Measurements from ENCODE around the gene HOXC6. TPM values are rescaled to one million over a fixed set of nuclear protein-coding genes. Genes with fewer than 3 reads are reported as not detected.

The HOXC6 gene
- total RNA-seq, 2 donors from 2014 or later, result not detected

DNA sequence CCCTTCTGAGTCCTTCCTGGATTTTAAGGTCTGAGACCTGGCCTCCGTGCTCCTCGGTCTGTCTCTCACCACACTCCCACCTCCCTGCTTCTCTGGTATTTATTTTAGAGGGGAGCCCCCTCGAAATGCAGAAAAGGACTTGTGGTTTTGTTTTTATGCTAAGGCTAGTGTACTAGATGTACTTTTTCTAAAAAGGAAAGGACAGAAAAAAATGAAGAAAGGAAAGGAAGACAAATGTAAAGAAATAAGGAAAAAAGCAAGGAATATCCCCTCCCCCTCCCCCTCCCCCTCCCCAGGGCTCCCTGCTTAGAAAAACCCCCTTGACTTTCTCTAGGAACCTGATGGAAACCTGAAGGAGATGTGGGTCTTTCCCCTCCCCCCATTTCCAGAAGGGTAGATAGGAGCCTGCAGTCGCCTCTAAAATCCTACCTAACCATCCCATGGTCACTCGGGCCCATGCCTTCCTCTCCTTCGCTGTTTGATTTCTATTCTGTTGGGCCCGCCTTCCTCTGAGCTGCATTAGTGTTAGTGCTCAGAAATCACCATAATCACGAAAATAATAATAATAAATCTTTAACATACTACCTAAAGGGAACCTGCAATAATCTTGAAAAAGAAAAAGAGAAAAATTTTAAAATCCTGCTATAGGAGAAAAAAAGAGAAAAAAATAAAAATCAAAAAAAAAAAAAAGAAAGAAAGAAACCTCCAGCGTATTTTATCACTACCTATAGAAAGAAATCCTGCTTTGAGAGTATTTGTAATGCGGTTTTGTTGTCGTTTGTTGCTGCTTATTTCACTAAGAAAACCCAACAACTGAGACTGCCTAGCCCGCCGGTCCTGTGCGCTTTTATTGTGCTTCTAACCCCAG lies 16.3 kb upstream of the HOXC6 start:
- H3K27ac ChIP-seq, result no peak overlapping the region
- no peaks in the 10 kb centered on the region for H3K36me3 ChIP-seq
- H3K27me3 ChIP-seq, result peaks cover 45 to 76% of the 10 kb centered on the region in 2 donors
- TF ChIP-seq, protein P1, sequence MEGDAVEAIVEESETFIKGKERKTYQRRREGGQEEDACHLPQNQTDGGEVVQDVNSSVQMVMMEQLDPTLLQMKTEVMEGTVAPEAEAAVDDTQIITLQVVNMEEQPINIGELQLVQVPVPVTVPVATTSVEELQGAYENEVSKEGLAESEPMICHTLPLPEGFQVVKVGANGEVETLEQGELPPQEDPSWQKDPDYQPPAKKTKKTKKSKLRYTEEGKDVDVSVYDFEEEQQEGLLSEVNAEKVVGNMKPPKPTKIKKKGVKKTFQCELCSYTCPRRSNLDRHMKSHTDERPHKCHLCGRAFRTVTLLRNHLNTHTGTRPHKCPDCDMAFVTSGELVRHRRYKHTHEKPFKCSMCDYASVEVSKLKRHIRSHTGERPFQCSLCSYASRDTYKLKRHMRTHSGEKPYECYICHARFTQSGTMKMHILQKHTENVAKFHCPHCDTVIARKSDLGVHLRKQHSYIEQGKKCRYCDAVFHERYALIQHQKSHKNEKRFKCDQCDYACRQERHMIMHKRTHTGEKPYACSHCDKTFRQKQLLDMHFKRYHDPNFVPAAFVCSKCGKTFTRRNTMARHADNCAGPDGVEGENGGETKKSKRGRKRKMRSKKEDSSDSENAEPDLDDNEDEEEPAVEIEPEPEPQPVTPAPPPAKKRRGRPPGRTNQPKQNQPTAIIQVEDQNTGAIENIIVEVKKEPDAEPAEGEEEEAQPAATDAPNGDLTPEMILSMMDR (IDR thresholded peaks at IDR 0.05), result no peak
- no peak overlapping the region for H3K4me3 ChIP-seq
- peaks cover 0 to 23% of the 10 kb centered on the region in 2 donors for H3K4me1 ChIP-seq
- no peaks in the 10 kb centered on the region for H3K9me3 ChIP-seq
- no peak for DNase-seq (ENCODE audit: low spot score)

GRCh38 chr12:54012631-54013409 lies 15.4 kb upstream of the HOXC6 start:
- peaks cover 0 to 33% of the 10 kb centered on the region in 2 donors for H3K4me1 ChIP-seq
- H3K36me3 ChIP-seq, result no peaks in the 10 kb centered on the region
- DNase-seq (ENCODE audit: low spot score), result no peak
- TF ChIP-seq, protein P1 (IDR thresholded peaks at IDR 0.05), result no peak
- H3K27ac ChIP-seq, result no peak overlapping the region
- no peaks in the 10 kb centered on the region for H3K9me3 ChIP-seq
- peaks cover 42 to 75% of the 10 kb centered on the region in 2 donors for H3K27me3 ChIP-seq
- H3K4me3 ChIP-seq, result no peak overlapping the region

GRCh38 chr12:54014377-54015017 lies 13.7 kb upstream of the HOXC6 start:
- DNase-seq (ENCODE audit: low spot score), result no peak
- no peak overlapping the region for H3K27ac ChIP-seq
- TF ChIP-seq, protein P1 (IDR thresholded peaks at IDR 0.05), result no peak
- peaks cover 0 to 40% of the 10 kb centered on the region in 2 donors for H3K4me1 ChIP-seq
- H3K4me3 ChIP-seq, result no peak overlapping the region
- no peaks in the 10 kb centered on the region for H3K36me3 ChIP-seq
- H3K27me3 ChIP-seq, result peaks cover 33 to 66% of the 10 kb centered on the region in 2 donors
- no peaks in the 10 kb centered on the region for H3K9me3 ChIP-seq

- Histone ChIP-seq H3K4me1 (peaks cover 0 to 45% of the 10 kb centered on the region in 2 donors), H3K27ac (no peak overlapping the region), H3K9me3 (no peaks in the 10 kb centered on the region), H3K36me3 (no peaks in the 10 kb centered on the region), H3K4me3 (no peak overlapping the region), H3K27me3 (peaks cover 26 to 58% of the 10 kb centered on the region in 2 donors)
- TF ChIP-seq, protein P1 (IDR thresholded peaks at IDR 0.05), result no peak
- no peak for DNase-seq (ENCODE audit: low spot score)
These were observed 13.0 kb upstream of the HOXC6 start for GRCh38 chr12:54015018-54015931.

DNA sequence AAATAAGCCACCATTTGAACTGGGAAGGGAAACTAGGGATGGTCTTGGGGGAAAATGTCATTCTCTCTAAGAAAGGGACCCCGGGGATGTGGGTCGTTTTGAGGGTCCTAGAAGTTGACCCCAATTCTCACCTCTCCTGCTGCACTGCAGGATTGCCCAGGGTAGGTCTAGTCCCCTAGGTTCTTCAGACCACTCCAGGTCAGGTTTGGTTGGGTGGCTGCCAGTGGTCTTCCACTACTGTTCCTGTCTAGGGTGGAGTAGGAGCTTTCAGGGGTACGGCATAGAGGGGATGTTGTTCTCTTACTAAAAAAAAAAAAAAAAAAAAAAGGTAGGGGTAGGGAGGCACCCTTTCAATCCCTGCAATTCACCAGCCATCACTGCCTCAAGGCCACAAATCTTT lies 12.2 kb upstream of the HOXC6 start:
- no peak for DNase-seq (ENCODE audit: low spot score)
- TF ChIP-seq, protein P1 (IDR thresholded peaks at IDR 0.05), result no peak
- Histone ChIP-seq H3K9me3 (no peaks in the 10 kb centered on the region), H3K4me3 (no peak overlapping the region), H3K4me1 (peaks cover 0 to 47% of the 10 kb centered on the region in 2 donors), H3K27me3 (peaks cover 26 to 53% of the 10 kb centered on the region in 2 donors), H3K36me3 (no peaks in the 10 kb centered on the region), H3K27ac (no peak overlapping the region)
